ENCODE data around the gene DTNA.

DNA sequence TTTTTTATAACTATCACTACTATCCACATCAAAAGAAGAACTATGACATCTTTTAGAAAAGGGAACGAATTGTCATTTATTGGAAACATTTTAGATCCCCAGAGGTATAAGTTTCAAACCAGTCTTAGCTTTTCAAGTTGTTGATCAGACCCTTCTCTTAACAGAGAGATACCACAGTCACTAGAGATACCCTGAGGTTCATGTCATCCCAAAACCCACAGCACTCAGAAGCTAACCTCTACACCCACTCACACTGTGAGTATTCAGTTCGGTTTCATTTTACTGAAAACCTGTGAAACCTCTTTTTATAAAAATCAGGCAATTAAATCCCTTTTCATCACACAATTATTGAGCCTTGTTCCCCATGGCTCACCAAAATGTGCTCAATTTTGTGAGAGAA lies 156.2 kb downstream of the DTNA start:
- TF ChIP-seq, protein P1, sequence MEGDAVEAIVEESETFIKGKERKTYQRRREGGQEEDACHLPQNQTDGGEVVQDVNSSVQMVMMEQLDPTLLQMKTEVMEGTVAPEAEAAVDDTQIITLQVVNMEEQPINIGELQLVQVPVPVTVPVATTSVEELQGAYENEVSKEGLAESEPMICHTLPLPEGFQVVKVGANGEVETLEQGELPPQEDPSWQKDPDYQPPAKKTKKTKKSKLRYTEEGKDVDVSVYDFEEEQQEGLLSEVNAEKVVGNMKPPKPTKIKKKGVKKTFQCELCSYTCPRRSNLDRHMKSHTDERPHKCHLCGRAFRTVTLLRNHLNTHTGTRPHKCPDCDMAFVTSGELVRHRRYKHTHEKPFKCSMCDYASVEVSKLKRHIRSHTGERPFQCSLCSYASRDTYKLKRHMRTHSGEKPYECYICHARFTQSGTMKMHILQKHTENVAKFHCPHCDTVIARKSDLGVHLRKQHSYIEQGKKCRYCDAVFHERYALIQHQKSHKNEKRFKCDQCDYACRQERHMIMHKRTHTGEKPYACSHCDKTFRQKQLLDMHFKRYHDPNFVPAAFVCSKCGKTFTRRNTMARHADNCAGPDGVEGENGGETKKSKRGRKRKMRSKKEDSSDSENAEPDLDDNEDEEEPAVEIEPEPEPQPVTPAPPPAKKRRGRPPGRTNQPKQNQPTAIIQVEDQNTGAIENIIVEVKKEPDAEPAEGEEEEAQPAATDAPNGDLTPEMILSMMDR (IDR thresholded peaks at IDR 0.05), result no peak
- TF ChIP-seq POLR2A (IDR thresholded peaks at IDR 0.05), result no peak

Data from thyroid gland (tissue), 4 donors.